HL-60 (cell line): ENCODE data around the gene LRIG2.
"Not testable (repeated sequence)": the region's sequence is repeated elsewhere in the genome, so short reads cannot be mapped to it uniquely, and the experiment has no call there.

ENCODE experiments used
- DNase-seq, 2 experiments: peaks; one replicate each; pipeline ENCODE4 v3.0.0-alpha.2; 2010 to 2020; ENCODE audit warnings: low read depth in 1 of 2, low spot score in 1 of 2
- H3K27ac ChIP-seq: fragments of 250-450 bp; sonication (Bioruptor Pico); replicated peaks from 2 replicates; pipeline ENCODE4 v1.5.1; 2020; ENCODE audit warnings: mild to moderate bottlenecking, moderate library complexity
- H3K27me3 ChIP-seq: fragments of 250-450 bp; sonication (Bioruptor Pico); 2 replicates; pipeline ENCODE4 v1.5.1; 2021; ENCODE audit warnings: mild to moderate bottlenecking, moderate library complexity; ENCODE audit not compliant: insufficient read depth, poor library complexity, severe bottlenecking
- H3K4me3 ChIP-seq: replicated peaks from 2 replicates; pipeline ENCODE4 v1.5.1; 2011; ENCODE audit warnings: mild to moderate bottlenecking, control low read depth, low read length; ENCODE audit not compliant: insufficient read depth
- GABPA ChIP-seq: IDR thresholded peaks from 2 replicates; pipeline ENCODE4 v1.6.1; 2012; ENCODE audit warnings: low read depth
- POLR2AphosphoS5 ChIP-seq: IDR thresholded peaks from 2 replicates; pipeline ENCODE4 v1.6.1; 2012; ENCODE audit warnings: low read depth
- SPI1 ChIP-seq: IDR thresholded peaks from 2 replicates; pipeline ENCODE4 v1.6.1; 2012; ENCODE audit warnings: low read depth, mild to moderate bottlenecking, borderline replicate concordance
- TF ChIP-seq, protein P1 (sequence below): IDR thresholded peaks from one replicate; pipeline ENCODE4 v1.5.1; 2011; ENCODE audit warnings: low read length, control low read depth, inconsistent platforms; ENCODE audit not compliant: insufficient read depth
- TF ChIP-seq, protein P2 (sequence below): IDR thresholded peaks from 2 replicates; pipeline ENCODE4 v1.6.1; 2012; ENCODE audit warnings: low read depth; ENCODE audit not compliant: insufficient replicate concordance

LRIG2 gene

DNA sequence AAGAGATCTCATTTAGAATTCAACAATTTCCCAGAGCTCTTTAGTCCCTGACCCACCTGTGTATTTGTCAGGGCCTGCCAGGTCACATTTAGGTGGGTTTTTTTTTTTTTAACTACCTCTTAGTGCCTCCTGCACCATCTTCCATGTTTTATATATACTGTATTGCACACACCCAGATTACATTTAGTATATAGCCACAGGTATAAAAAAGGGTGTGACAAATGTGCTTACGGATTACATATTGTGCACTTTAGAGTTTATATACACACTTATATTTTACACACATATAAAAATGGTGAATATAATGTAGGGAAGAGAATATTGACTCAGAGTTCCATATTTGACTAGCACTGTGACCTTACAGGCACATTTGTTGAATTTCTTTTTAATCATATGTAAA, 17.4 kb upstream of the LRIG2 start:
- no peak for TF ChIP-seq POLR2AphosphoS5
- no peak for TF ChIP-seq SPI1
- TF ChIP-seq GABPA: no peak
- TF ChIP-seq, protein P1, sequence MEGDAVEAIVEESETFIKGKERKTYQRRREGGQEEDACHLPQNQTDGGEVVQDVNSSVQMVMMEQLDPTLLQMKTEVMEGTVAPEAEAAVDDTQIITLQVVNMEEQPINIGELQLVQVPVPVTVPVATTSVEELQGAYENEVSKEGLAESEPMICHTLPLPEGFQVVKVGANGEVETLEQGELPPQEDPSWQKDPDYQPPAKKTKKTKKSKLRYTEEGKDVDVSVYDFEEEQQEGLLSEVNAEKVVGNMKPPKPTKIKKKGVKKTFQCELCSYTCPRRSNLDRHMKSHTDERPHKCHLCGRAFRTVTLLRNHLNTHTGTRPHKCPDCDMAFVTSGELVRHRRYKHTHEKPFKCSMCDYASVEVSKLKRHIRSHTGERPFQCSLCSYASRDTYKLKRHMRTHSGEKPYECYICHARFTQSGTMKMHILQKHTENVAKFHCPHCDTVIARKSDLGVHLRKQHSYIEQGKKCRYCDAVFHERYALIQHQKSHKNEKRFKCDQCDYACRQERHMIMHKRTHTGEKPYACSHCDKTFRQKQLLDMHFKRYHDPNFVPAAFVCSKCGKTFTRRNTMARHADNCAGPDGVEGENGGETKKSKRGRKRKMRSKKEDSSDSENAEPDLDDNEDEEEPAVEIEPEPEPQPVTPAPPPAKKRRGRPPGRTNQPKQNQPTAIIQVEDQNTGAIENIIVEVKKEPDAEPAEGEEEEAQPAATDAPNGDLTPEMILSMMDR: no peak
- TF ChIP-seq, protein P2, sequence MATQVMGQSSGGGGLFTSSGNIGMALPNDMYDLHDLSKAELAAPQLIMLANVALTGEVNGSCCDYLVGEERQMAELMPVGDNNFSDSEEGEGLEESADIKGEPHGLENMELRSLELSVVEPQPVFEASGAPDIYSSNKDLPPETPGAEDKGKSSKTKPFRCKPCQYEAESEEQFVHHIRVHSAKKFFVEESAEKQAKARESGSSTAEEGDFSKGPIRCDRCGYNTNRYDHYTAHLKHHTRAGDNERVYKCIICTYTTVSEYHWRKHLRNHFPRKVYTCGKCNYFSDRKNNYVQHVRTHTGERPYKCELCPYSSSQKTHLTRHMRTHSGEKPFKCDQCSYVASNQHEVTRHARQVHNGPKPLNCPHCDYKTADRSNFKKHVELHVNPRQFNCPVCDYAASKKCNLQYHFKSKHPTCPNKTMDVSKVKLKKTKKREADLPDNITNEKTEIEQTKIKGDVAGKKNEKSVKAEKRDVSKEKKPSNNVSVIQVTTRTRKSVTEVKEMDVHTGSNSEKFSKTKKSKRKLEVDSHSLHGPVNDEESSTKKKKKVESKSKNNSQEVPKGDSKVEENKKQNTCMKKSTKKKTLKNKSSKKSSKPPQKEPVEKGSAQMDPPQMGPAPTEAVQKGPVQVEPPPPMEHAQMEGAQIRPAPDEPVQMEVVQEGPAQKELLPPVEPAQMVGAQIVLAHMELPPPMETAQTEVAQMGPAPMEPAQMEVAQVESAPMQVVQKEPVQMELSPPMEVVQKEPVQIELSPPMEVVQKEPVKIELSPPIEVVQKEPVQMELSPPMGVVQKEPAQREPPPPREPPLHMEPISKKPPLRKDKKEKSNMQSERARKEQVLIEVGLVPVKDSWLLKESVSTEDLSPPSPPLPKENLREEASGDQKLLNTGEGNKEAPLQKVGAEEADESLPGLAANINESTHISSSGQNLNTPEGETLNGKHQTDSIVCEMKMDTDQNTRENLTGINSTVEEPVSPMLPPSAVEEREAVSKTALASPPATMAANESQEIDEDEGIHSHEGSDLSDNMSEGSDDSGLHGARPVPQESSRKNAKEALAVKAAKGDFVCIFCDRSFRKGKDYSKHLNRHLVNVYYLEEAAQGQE: no peak
- Histone ChIP-seq H3K27me3 (no peaks in the 10 kb centered on the region), H3K27ac (no peak overlapping the region), H3K4me3 (no peak overlapping the region)
- DNase-seq: no peak

DNA sequence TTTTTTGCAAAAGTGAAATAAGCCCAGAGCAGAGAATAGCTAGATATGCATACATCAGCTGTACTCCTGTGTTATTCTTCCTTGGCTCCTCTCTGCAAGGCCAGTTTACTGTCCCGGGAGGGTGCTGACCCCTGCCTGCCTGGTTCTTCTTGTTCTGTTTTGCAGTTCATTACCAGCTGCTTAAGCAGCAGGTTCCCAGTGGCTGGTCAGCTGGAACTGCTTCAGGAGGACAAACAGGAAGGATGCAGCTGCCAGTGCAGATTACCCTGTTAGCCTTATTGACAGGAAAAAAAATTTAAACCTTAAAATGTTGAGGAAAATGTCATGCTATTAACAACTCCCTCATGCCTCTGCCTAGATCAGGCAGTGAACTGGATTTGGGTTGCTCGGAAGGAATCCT, 16.0 kb upstream of the LRIG2 start:
- H3K27ac ChIP-seq: no peak overlapping the region
- no peak for TF ChIP-seq SPI1
- TF ChIP-seq POLR2AphosphoS5: no peak
- TF ChIP-seq, protein P1: no peak
- TF ChIP-seq GABPA: no peak
- TF ChIP-seq, protein P2: no peak
- no peak overlapping the region for H3K4me3 ChIP-seq
- no peaks in the 10 kb centered on the region for H3K27me3 ChIP-seq
- no peak for DNase-seq

DNA sequence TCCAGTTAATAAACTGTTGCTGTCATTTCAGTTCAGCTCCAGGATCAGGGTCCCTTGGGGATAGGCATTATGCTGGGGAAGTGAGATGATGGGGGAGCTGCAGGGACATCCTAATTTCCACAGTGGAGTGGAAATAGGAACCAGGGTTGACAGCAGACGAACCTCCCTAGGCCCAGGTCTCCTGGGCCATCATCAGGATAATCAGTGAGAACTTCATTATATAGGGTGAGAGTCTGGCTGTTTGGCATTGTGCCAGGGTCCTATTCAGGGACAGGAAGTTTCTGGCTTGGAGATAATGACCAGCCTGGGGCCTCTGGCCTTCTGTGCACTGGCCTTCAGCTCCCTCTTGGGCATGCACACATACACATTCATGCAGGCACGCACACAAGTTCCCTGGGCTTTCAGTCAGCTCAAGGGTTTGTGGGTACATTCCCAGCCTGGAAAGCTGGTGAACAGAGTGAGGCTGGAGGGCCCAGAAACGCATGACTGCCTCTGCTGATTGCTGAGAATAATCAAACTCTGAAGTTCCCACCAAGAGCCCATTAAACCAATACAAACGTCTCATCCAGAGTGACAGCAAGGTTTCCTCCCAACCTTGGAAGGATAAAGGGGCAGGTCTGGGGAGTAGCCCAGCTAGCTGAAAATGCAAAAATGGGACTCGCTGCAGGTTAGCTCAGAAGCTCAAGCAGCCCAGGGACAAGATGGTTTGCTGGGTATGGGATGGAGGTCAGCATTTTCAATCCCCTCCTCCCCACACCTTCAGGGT, 13.9 kb upstream of the LRIG2 start:
- H3K27ac ChIP-seq: no peak overlapping the region
- H3K4me3 ChIP-seq: no peak overlapping the region
- DNase-seq: no peak
- H3K27me3 ChIP-seq: no peaks in the 10 kb centered on the region
- TF ChIP-seq GABPA (no peak), SPI1 (no peak), POLR2AphosphoS5 (no peak)
- TF ChIP-seq, protein P1: no peak
- TF ChIP-seq, protein P2: no peak

DNA sequence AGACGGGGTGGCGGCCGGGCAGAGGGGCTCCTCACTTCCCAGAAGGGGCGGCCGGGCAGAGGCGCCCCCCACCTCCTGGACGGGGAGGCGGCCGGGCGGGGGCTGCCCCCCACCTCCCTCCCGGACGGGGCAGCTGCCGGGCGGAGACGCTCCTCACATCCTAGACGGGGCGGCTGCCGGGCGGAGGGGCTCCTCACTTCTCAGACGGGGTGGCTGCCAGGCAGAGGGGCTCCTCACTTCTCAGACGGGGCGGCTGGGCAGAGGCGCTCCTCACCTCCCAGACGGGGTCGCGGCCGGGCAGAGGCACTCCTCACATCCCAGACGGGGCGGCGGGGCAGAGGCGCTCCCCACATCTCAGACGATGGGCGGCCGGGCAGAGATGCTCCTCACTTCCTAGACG, 9.5 kb upstream of the LRIG2 start:
- DNase-seq, H3K27me3 ChIP-seq, H3K27ac ChIP-seq, H3K4me3 ChIP-seq: not testable (repeated sequence)
